ENCODE results near the gene DPYSL3.

- TF ChIP-seq, protein P1, sequence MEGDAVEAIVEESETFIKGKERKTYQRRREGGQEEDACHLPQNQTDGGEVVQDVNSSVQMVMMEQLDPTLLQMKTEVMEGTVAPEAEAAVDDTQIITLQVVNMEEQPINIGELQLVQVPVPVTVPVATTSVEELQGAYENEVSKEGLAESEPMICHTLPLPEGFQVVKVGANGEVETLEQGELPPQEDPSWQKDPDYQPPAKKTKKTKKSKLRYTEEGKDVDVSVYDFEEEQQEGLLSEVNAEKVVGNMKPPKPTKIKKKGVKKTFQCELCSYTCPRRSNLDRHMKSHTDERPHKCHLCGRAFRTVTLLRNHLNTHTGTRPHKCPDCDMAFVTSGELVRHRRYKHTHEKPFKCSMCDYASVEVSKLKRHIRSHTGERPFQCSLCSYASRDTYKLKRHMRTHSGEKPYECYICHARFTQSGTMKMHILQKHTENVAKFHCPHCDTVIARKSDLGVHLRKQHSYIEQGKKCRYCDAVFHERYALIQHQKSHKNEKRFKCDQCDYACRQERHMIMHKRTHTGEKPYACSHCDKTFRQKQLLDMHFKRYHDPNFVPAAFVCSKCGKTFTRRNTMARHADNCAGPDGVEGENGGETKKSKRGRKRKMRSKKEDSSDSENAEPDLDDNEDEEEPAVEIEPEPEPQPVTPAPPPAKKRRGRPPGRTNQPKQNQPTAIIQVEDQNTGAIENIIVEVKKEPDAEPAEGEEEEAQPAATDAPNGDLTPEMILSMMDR (IDR thresholded peaks at IDR 0.05): no peak
- TF ChIP-seq POLR2A (IDR thresholded peaks at IDR 0.05): no peak
Observed at GRCh38 chr5:147445917-147446316, 64.0 kb downstream of the DPYSL3 start.

Data from body of pancreas (tissue), 4 donors.